Activated B cell treated with CpG ODN at 0.5 μM for 24 hours (primary cell): Measurements from ENCODE around the gene SEMA5A. TPM values are rescaled to one million over a fixed set of nuclear protein-coding genes. Genes with fewer than 3 reads are reported as not detected.

Experiments
- ATAC-seq: fragments of 200-7000 bp; cut with Tn5 transposase; one replicate; pipeline ENCODE4 v1.10.0; 2021; ENCODE audit warnings: low read depth, mild to moderate bottlenecking, moderate library complexity
- CTCF ChIA-PET: fragments of 350-600 bp; sonication (Branson Sonifier 250); formaldehyde crosslinking; loops from one replicate; lab custom pipeline; 2021; ENCODE audit warnings: antibody characterized with exemption; lab: Charles Lee
- POLR2A ChIA-PET: fragments of 350-600 bp; sonication (Branson Sonifier 250); formaldehyde crosslinking; loops from one replicate; lab custom pipeline; 2021; ENCODE audit warnings: antibody characterized with exemption; lab: Charles Lee
- DNase-seq: peaks from one replicate; pipeline ENCODE4 v3.0.0; 2022
- H3K27ac Mint-ChIP-seq: one replicate; pipeline ENCODE4 v1.8.0; 2020; ENCODE audit warnings: mixed read lengths
- H3K27me3 Mint-ChIP-seq: one replicate; pipeline ENCODE4 v1.8.0; 2021; ENCODE audit warnings: mixed read lengths
- H3K36me3 Mint-ChIP-seq: one replicate; pipeline ENCODE4 v1.8.0; 2021; ENCODE audit warnings: low read depth, mixed read lengths
- H3K4me1 Mint-ChIP-seq: one replicate; pipeline ENCODE4 v1.8.0; 2021; ENCODE audit warnings: mixed read lengths
- H3K4me3 Mint-ChIP-seq: one replicate; pipeline ENCODE4 v1.8.0; 2020; ENCODE audit warnings: mild to moderate bottlenecking, mixed read lengths
- H3K9me3 Mint-ChIP-seq: one replicate; pipeline ENCODE4 v1.8.0; 2020; ENCODE audit warnings: mixed read lengths
- CTCF ChIP-seq: fragments of 200-600 bp; IDR thresholded peaks from one replicate; pipeline ENCODE4 v1.8.0; 2022; ENCODE audit warnings: antibody characterized with exemption, mild to moderate bottlenecking
- intact Hi-C: fragments of 100-400 bp; cut with micrococcal nuclease; formaldehyde crosslinking; loops from one replicate; pipeline ENCODE4 v1.15.1; 2024
- total RNA-seq: library from RNA; stranded (reverse); gene quantifications from 2 replicates; pipeline ENCODE4 v1.2.3, GENCODE V29; 2022

The SEMA5A gene
- total RNA-seq, 1 donor from 2014 or later = not detected

DNA sequence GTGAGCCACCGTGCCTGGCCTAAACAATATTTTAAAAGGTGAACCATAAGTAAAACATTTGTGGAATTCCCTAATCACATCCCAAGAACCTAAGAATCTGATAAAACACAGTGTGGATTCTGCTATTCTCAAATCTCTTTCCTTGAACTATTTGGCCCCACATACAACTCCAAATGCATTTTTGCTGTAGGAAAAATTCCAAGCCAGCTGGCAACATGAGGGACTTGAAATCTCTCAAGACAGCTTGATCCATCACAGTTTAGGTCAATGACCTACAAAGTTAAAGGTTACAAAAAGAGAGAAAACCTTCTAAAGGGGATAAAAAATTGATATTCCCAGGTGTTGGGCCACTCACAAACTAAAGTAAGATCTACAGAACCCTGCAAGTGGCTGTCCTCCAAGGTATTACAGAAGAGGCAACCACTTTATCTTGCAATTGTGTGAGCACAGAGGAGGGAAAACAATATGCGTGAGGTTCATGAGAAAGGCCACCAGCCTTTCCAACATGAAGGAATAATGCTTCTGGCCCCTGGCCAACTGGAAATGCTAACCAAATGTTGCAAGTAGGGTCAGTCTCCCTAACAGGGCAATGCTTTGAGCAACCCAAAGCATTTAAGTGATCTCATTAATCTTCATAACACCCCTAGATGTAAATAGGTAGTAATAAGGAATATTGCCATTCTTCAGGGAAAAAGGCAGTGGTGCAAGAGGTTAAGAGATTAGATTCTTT is 221.4 kb downstream of the SEMA5A start:
- no peaks in the 10 kb centered on the region for H3K27me3 Mint-ChIP-seq
- DNase-seq (no peak), ATAC-seq (no peak)
- no peak overlapping the region for H3K4me3 Mint-ChIP-seq
- no peak overlapping the region for H3K27ac Mint-ChIP-seq
- ChIA-PET CTCF (no interaction called here), POLR2A (no interaction called here)
- H3K4me1 Mint-ChIP-seq = no peaks in the 10 kb centered on the region
- TF ChIP-seq CTCF = no peak
- H3K36me3 Mint-ChIP-seq = no peaks in the 10 kb centered on the region
- H3K9me3 Mint-ChIP-seq = no peaks in the 10 kb centered on the region
- intact Hi-C loops = no loop called here

GRCh38 chr5:9320652-9321051 is 225.2 kb downstream of the SEMA5A start:
- POLR2A ChIA-PET = no interaction called here
- no peak for ATAC-seq
- no peak overlapping the region for H3K27ac Mint-ChIP-seq
- no peaks in the 10 kb centered on the region for H3K36me3 Mint-ChIP-seq
- DNase-seq = no peak
- no peak for TF ChIP-seq CTCF
- intact Hi-C loops = no loop called here
- H3K4me3 Mint-ChIP-seq = no peak overlapping the region
- CTCF ChIA-PET = no interaction called here
- no peaks in the 10 kb centered on the region for H3K9me3 Mint-ChIP-seq
- H3K4me1 Mint-ChIP-seq = no peaks in the 10 kb centered on the region
- no peaks in the 10 kb centered on the region for H3K27me3 Mint-ChIP-seq

GRCh38 chr5:9318031-9318430 is 227.8 kb downstream of the SEMA5A start:
- no peak for TF ChIP-seq CTCF
- ChIA-PET POLR2A (no interaction called here), CTCF (no interaction called here)
- H3K4me3 Mint-ChIP-seq = no peak overlapping the region
- H3K36me3 Mint-ChIP-seq = no peaks in the 10 kb centered on the region
- H3K27me3 Mint-ChIP-seq = no peaks in the 10 kb centered on the region
- H3K9me3 Mint-ChIP-seq = no peaks in the 10 kb centered on the region
- ATAC-seq (no peak), DNase-seq (no peak)
- no peaks in the 10 kb centered on the region for H3K4me1 Mint-ChIP-seq
- H3K27ac Mint-ChIP-seq = no peak overlapping the region
- intact Hi-C loops = no loop called here

DNA sequence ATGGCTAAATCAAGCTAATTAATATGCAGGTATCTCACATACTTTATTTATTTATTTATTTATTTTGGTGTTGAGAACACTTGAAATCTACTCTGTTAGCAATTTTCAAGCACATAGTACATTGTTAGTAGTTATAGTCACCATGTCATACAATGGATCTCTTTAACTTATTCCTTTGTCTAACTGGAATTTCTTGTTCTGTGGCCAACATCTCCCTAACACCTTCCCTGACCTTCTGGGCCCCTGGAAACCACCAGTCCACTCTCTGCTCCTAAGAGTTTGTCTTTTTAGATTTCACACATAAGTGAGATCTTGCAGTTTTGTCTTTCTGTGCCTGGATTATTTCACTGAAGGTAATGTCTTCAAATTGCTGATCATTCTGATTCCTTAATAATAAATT is 229.1 kb downstream of the SEMA5A start:
- Mint-ChIP-seq H3K27me3 (no peaks in the 10 kb centered on the region), H3K4me3 (no peak overlapping the region), H3K27ac (no peak overlapping the region), H3K36me3 (no peaks in the 10 kb centered on the region), H3K4me1 (no peaks in the 10 kb centered on the region), H3K9me3 (no peaks in the 10 kb centered on the region)
- CTCF ChIA-PET = no interaction called here
- TF ChIP-seq CTCF = no peak
- DNase-seq = no peak
- intact Hi-C loops = no loop called here
- ATAC-seq = no peak
- POLR2A ChIA-PET = no interaction called here

- ChIA-PET POLR2A (no interaction called here), CTCF (no interaction called here)
- ATAC-seq = no peak
- Mint-ChIP-seq H3K4me3 (no peak overlapping the region), H3K36me3 (no peaks in the 10 kb centered on the region), H3K27ac (no peak overlapping the region), H3K4me1 (no peaks in the 10 kb centered on the region), H3K9me3 (peaks cover 3% of the 10 kb centered on the region), H3K27me3 (no peaks in the 10 kb centered on the region)
- DNase-seq = no peak
- no peak for TF ChIP-seq CTCF
- intact Hi-C loops = no loop called here
These were observed 229.8 kb downstream of the SEMA5A start for GRCh38 chr5:9316041-9316440.
